ENCODE data around the gene SLC27A3. TPM values are rescaled to one million over a fixed set of nuclear protein-coding genes. Genes with fewer than 3 reads are reported as not detected.

The SLC27A3 gene
- total RNA-seq, 2 donors from 2014 or later = 60.6 to 64.5 TPM

DNA sequence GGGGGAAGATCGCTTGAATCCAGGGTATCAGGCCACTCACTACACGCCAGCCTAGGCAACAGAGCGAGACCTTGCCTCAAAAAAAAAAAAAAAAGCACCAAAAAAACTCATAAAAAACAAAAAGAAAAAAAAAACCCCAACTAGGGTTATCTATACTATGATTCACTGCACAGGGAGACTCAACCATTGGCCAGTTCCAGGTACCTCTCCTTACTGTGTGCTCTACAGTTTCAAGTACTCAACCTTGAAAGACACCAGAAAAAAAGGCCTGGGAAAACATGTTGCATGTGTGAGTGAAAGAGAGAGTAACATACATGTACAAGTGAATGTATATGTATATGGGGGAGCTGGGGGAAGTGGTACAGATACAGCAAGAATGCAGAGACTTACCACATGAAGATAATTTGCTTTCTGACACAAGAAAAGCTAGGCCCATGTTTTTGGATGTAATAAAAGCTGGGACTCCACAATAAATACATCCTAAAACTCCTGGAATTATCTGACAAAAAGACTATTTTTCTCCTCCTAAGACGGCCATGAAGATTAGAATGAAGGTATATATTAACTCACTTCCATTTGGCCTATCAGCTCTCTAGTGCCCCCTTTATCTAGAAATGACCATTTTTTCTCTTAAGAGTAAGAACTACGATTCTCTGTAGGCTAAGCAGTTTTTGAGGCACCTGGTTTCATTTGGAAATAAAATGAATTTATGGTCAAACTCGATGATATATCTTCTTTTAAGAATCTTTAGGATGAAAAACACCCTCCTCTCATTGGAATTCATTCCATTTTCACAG is 52.2 kb downstream of the SLC27A3 start:
- Mint-ChIP-seq H3K36me3 (ENCODE audit: low read depth) (peaks cover 40% of the 10 kb centered on the region), H3K4me1 (no peaks in the 10 kb centered on the region), H3K9me3 (no peaks in the 10 kb centered on the region), H3K27me3 (ENCODE audit: insufficient read depth) (no peaks in the 10 kb centered on the region), H3K27ac (no peak overlapping the region), H3K4me3 (no peak overlapping the region)
- TF ChIP-seq, protein P1, sequence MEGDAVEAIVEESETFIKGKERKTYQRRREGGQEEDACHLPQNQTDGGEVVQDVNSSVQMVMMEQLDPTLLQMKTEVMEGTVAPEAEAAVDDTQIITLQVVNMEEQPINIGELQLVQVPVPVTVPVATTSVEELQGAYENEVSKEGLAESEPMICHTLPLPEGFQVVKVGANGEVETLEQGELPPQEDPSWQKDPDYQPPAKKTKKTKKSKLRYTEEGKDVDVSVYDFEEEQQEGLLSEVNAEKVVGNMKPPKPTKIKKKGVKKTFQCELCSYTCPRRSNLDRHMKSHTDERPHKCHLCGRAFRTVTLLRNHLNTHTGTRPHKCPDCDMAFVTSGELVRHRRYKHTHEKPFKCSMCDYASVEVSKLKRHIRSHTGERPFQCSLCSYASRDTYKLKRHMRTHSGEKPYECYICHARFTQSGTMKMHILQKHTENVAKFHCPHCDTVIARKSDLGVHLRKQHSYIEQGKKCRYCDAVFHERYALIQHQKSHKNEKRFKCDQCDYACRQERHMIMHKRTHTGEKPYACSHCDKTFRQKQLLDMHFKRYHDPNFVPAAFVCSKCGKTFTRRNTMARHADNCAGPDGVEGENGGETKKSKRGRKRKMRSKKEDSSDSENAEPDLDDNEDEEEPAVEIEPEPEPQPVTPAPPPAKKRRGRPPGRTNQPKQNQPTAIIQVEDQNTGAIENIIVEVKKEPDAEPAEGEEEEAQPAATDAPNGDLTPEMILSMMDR (conservative IDR thresholded peaks at IDR 0.05) = peak; percentile 58
- 60 to 97% methylated on average over 1 to 6 of the region's 6 CpGs for WGBS, 2 experiments (ENCODE audit: insufficient coverage in 1 of 2, insufficient read length in 1 of 2)
- Histone ChIP-seq H3K9me3 (ENCODE audit: control insufficient read depth, low read length) (no peaks in the 10 kb centered on the region), H3K36me3 (ENCODE audit: control insufficient read depth, insufficient read depth, low read length) (peaks cover 47% of the 10 kb centered on the region), H3K4me1 (ENCODE audit: control insufficient read depth, insufficient read depth, low read length) (no peaks in the 10 kb centered on the region), H3K9ac (ENCODE audit: extremely low read depth, low read length, poor library complexity, severe bottlenecking) (no peak overlapping the region), H3K27ac (ENCODE audit: low read depth, low read length) (no peak overlapping the region), H3K27me3 (ENCODE audit: control insufficient read depth, insufficient read depth, low read length, poor library complexity, severe bottlenecking) (no peaks in the 10 kb centered on the region), H3K4me3 (ENCODE audit: low read length) (no peak overlapping the region)
- DNase-seq = no peak

Other genes starting within 250 kb of the SLC27A3 start
- 1 to 10 TPM; 3.7 to 7.5 TPM for gene S100A6, start 239.4 kb upstream of the SLC27A3 start, total RNA-seq
- not detected for gene S100A5, start 234.5 kb upstream of the SLC27A3 start, total RNA-seq
- gene S100A4, start 229.6 kb upstream of the SLC27A3 start, total RNA-seq = 1 to 10 TPM; 4.9 to 6.2 TPM
- gene S100A3, start 226.1 kb upstream of the SLC27A3 start, total RNA-seq = not detected
- gene S100A2, start 209.6 kb upstream of the SLC27A3 start, total RNA-seq = 1 to 10 TPM in 1 of 2 donors, under 1 TPM in 1; 0.92 to 3.1 TPM
- gene S100A16, start 162.3 kb upstream of the SLC27A3 start, total RNA-seq = 100 to 1,000 TPM; 149 to 152 TPM
- gene S100A14, start 159.1 kb upstream of the SLC27A3 start, total RNA-seq = 100 to 1,000 TPM in 1 of 2 donors, 10 to 100 TPM in 1; 53.8 to 119 TPM
- 100 to 1,000 TPM; 224 to 284 TPM for gene S100A13, start 147.9 kb upstream of the SLC27A3 start, total RNA-seq
- gene S100A1, start 147.0 kb upstream of the SLC27A3 start, total RNA-seq = 1 to 10 TPM; 1.8 to 5.0 TPM
- gene CHTOP, start 141.3 kb upstream of the SLC27A3 start, total RNA-seq = 100 to 1,000 TPM in 1 of 2 donors, 10 to 100 TPM in 1; 98.4 to 117 TPM
- 10 to 100 TPM; 23.5 to 25.5 TPM for gene SNAPIN, start 116.7 kb upstream of the SLC27A3 start, total RNA-seq
- gene ILF2, start 104.4 kb upstream of the SLC27A3 start, total RNA-seq = 100 to 1,000 TPM; 280 to 315 TPM
- gene NPR1, start 96.7 kb upstream of the SLC27A3 start, total RNA-seq = 1 to 10 TPM; 2.7 to 4.5 TPM
- 100 to 1,000 TPM in 1 of 2 donors, 10 to 100 TPM in 1; 94.4 to 117 TPM for gene INTS3, start 47.4 kb upstream of the SLC27A3 start, total RNA-seq
- gene GATAD2B, start 147.6 kb downstream of the SLC27A3 start, total RNA-seq = 10 to 100 TPM; 45.2 to 51.2 TPM
- 100 to 1,000 TPM in 1 of 2 donors, 10 to 100 TPM in 1; 89.5 to 115 TPM for gene DENND4B, start 171.3 kb downstream of the SLC27A3 start, total RNA-seq
- gene CRTC2, start 183.2 kb downstream of the SLC27A3 start, total RNA-seq = 10 to 100 TPM; 35.5 to 40.9 TPM
- 100 to 1,000 TPM; 129 to 154 TPM for gene SLC39A1, start 188.1 kb downstream of the SLC27A3 start, total RNA-seq
- gene CREB3L4, start 192.5 kb downstream of the SLC27A3 start, total RNA-seq = 10 to 100 TPM; 15.6 to 23.9 TPM
- gene JTB, start 202.3 kb downstream of the SLC27A3 start, total RNA-seq = 10 to 100 TPM; 63.6 to 72.8 TPM
- gene RAB13, start 210.9 kb downstream of the SLC27A3 start, total RNA-seq = 10 to 100 TPM; 80.3 to 97.1 TPM
- gene RPS27, start 215.4 kb downstream of the SLC27A3 start, total RNA-seq = 1,000 to 10,000 TPM; 1,800 to 2,084 TPM